ENCODE results near the gene CYBC1.

GRCh38 chr17:82440991-82441627 lies 9.4 kb downstream of the CYBC1 start:
- TF ChIP-seq EZH2 (IDR thresholded peaks at IDR 0.05), result no peak
- TF ChIP-seq, protein P1, sequence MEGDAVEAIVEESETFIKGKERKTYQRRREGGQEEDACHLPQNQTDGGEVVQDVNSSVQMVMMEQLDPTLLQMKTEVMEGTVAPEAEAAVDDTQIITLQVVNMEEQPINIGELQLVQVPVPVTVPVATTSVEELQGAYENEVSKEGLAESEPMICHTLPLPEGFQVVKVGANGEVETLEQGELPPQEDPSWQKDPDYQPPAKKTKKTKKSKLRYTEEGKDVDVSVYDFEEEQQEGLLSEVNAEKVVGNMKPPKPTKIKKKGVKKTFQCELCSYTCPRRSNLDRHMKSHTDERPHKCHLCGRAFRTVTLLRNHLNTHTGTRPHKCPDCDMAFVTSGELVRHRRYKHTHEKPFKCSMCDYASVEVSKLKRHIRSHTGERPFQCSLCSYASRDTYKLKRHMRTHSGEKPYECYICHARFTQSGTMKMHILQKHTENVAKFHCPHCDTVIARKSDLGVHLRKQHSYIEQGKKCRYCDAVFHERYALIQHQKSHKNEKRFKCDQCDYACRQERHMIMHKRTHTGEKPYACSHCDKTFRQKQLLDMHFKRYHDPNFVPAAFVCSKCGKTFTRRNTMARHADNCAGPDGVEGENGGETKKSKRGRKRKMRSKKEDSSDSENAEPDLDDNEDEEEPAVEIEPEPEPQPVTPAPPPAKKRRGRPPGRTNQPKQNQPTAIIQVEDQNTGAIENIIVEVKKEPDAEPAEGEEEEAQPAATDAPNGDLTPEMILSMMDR (IDR thresholded peaks at IDR 0.05 in 2 of 3, conservative IDR thresholded peaks at IDR 0.05 in 1 of 3; ENCODE audit: borderline replicate concordance in 1 of 3, insufficient read depth in 1 of 3, low read depth in 2 of 3, low read length in 2 of 3), result no peak
- no peak for TF ChIP-seq POLR2A (IDR thresholded peaks at IDR 0.05; ENCODE audit: borderline replicate concordance, extremely low read depth, insufficient read depth, insufficient read length)
- TF ChIP-seq, protein P2, sequence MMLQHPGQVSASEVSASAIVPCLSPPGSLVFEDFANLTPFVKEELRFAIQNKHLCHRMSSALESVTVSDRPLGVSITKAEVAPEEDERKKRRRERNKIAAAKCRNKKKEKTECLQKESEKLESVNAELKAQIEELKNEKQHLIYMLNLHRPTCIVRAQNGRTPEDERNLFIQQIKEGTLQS (IDR thresholded peaks at IDR 0.05), result no peak
- no peak for TF ChIP-seq ZNF274 (IDR thresholded peaks at IDR 0.05; ENCODE audit: low read depth, low read length)
- no peak for TF ChIP-seq REST (IDR thresholded peaks at IDR 0.05; ENCODE audit: low read depth)

Measured in HCT116 (cell line).